MM.1S (cell line): Measurements from ENCODE around the gene AATK.
A peak's percentile ranks its signal among the peaks of the same experiment; 100 is the strongest.

Experiments used
- DNase-seq: peaks from one replicate; pipeline ENCODE4 v3.0.0-alpha.2; 2015
- H2AFZ ChIP-seq: fragments of 300-600 bp; sonication (generic); 2 replicates; pipeline ENCODE4 v1.6.0; 2016; ENCODE audit warnings: antibody characterized with exemption, low read length
- H3F3A ChIP-seq: fragments of 300-600 bp; sonication (generic); 2 replicates; pipeline ENCODE4 v1.6.1; 2016; ENCODE audit warnings: mild to moderate bottlenecking, antibody characterized with exemption, low read length, moderate library complexity, mixed read lengths; ENCODE audit not compliant: insufficient read depth
- H3K27ac ChIP-seq: fragments of 300-600 bp; sonication (generic); 2 replicates; pipeline ENCODE4 v1.5.1; 2016; ENCODE audit warnings: mild to moderate bottlenecking, low read length
- H3K27me3 ChIP-seq: fragments of 300-600 bp; sonication (generic); replicated peaks from 2 replicates; pipeline ENCODE4 v1.6.0; 2016; ENCODE audit warnings: low read length; ENCODE audit not compliant: insufficient read depth
- H3K36me3 ChIP-seq: fragments of 300-600 bp; sonication (generic); replicated peaks from 2 replicates; pipeline ENCODE4 v1.6.1; 2016; ENCODE audit warnings: mild to moderate bottlenecking, low read length, mixed read lengths; ENCODE audit not compliant: insufficient read depth
- H3K4me1 ChIP-seq: fragments of 300-600 bp; sonication (generic); 2 replicates; pipeline ENCODE4 v1.6.1; 2016; ENCODE audit warnings: low read length, mixed read lengths
- H3K4me2 ChIP-seq: fragments of 300-600 bp; sonication (generic); 2 replicates; pipeline ENCODE4 v1.6.0; 2016; ENCODE audit warnings: low read depth, low read length
- H3K4me3 ChIP-seq: fragments of 300-600 bp; sonication (generic); 2 replicates; pipeline ENCODE4 v1.5.1; 2016; ENCODE audit warnings: low read length, mixed read lengths
- H3K79me2 ChIP-seq: fragments of 300-600 bp; sonication (generic); 2 replicates; pipeline ENCODE4 v1.6.1; 2016; ENCODE audit warnings: mixed run types, low read length, mixed read lengths
- H3K9ac ChIP-seq: fragments of 300-600 bp; sonication (generic); 2 replicates; pipeline ENCODE4 v1.6.1; 2016; ENCODE audit warnings: low read length, mixed read lengths
- H3K9me2 ChIP-seq: fragments of 300-600 bp; sonication (generic); replicated peaks from 2 replicates; pipeline ENCODE4 v1.6.1; 2016; ENCODE audit warnings: mild to moderate bottlenecking, low read length, mixed read lengths; ENCODE audit not compliant: insufficient read depth
- H3K9me3 ChIP-seq: fragments of 300-600 bp; sonication (generic); replicated peaks from 2 replicates; pipeline ENCODE4 v1.6.1; 2016; ENCODE audit warnings: mild to moderate bottlenecking, low read length, mixed read lengths; ENCODE audit not compliant: insufficient read depth
- H4K20me1 ChIP-seq: fragments of 300-600 bp; sonication (generic); 2 replicates; pipeline ENCODE4 v1.6.1; 2016; ENCODE audit warnings: mild to moderate bottlenecking, low read length, moderate library complexity, mixed read lengths; ENCODE audit not compliant: insufficient read depth
- EZH2 ChIP-seq: fragments of 300-600 bp; sonication (generic); optimal IDR thresholded peaks from 2 replicates; pipeline ENCODE3; 2017; ENCODE audit warnings: low read depth, mild to moderate bottlenecking, antibody characterized with exemption, low read length, mixed read lengths
- EZH2phosphoT487 ChIP-seq: fragments of 300-600 bp; sonication (generic); IDR thresholded peaks from 2 replicates; pipeline ENCODE4 v1.6.1; 2018; ENCODE audit warnings: antibody characterized with exemption, low read length
- TF ChIP-seq, protein P1 (sequence below): fragments of 300-600 bp; sonication (generic); IDR thresholded peaks from 2 replicates; pipeline ENCODE4 v1.5.1; 2016; ENCODE audit warnings: antibody characterized with exemption, low read length, mixed read lengths

The AATK gene

DNA sequence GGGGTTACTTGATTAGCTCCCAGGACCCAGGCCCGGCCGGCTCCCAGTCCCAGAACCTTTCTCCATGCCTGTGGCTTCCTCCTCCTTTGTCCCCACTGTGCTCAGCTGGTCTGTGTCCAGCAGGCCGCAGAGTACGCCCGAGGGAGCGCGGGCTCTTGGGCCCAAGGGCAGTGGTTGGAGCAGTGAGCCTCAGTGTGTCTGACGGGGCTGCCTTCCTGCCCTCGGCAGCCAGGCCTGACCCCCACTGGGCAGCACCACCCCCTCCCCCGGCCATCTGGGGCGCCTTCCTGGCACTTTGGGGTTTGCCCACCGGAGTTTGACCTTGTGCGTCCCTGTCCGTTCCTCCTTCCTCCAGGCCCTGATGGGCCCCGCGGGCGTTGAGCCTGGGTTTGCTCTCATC is 63.2 kb downstream of the AATK start:
- TF ChIP-seq EZH2 = no peak
- Histone ChIP-seq H3K4me2 (no peak overlapping the region), H3K9me3 (no peaks in the 10 kb centered on the region), H3K4me3 (no peak overlapping the region), H3K27me3 (peaks cover 84% of the 10 kb centered on the region), H3K27ac (no peak overlapping the region), H2AFZ (no peak overlapping the region), H3K4me1 (no peaks in the 10 kb centered on the region), H3K79me2 (no peaks in the 10 kb centered on the region), H3K9ac (no peak overlapping the region), H4K20me1 (no peaks in the 10 kb centered on the region), H3K36me3 (no peaks in the 10 kb centered on the region), H3F3A (no peaks in the 10 kb centered on the region), H3K9me2 (no peaks in the 10 kb centered on the region)
- no peak for DNase-seq

DNA sequence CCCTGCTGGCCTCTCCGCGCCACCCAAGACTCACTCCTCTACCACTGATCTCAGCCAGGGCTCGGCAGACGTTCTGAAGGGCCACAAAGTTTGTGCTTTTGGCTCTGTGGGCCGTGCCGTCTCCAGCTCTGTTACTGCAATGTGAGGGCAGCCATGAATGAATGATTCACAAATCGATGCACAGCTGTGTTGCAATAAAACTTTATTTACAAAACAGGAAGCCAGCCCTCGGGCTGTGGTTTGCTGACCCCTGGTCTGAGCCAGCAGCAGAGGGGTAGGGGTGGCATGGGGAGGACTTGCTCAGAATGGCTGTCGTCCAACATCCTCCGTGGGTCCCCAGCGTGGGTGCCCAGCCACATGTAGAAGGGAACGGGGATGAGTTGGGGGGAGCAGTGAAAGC is 63.7 kb downstream of the AATK start:
- Histone ChIP-seq H2AFZ (no peak overlapping the region), H3K4me1 (no peaks in the 10 kb centered on the region), H3K79me2 (no peaks in the 10 kb centered on the region), H3F3A (no peaks in the 10 kb centered on the region), H3K9me3 (no peaks in the 10 kb centered on the region), H3K9ac (no peak overlapping the region), H3K9me2 (no peaks in the 10 kb centered on the region), H3K36me3 (no peaks in the 10 kb centered on the region), H3K27me3 (peaks cover 84% of the 10 kb centered on the region), H3K27ac (no peak overlapping the region), H3K4me2 (no peak overlapping the region), H4K20me1 (no peaks in the 10 kb centered on the region), H3K4me3 (no peak overlapping the region)
- TF ChIP-seq, protein P1, sequence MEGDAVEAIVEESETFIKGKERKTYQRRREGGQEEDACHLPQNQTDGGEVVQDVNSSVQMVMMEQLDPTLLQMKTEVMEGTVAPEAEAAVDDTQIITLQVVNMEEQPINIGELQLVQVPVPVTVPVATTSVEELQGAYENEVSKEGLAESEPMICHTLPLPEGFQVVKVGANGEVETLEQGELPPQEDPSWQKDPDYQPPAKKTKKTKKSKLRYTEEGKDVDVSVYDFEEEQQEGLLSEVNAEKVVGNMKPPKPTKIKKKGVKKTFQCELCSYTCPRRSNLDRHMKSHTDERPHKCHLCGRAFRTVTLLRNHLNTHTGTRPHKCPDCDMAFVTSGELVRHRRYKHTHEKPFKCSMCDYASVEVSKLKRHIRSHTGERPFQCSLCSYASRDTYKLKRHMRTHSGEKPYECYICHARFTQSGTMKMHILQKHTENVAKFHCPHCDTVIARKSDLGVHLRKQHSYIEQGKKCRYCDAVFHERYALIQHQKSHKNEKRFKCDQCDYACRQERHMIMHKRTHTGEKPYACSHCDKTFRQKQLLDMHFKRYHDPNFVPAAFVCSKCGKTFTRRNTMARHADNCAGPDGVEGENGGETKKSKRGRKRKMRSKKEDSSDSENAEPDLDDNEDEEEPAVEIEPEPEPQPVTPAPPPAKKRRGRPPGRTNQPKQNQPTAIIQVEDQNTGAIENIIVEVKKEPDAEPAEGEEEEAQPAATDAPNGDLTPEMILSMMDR = no peak
- TF ChIP-seq EZH2 (no peak), EZH2phosphoT487 (no peak)
- DNase-seq = no peak

DNA sequence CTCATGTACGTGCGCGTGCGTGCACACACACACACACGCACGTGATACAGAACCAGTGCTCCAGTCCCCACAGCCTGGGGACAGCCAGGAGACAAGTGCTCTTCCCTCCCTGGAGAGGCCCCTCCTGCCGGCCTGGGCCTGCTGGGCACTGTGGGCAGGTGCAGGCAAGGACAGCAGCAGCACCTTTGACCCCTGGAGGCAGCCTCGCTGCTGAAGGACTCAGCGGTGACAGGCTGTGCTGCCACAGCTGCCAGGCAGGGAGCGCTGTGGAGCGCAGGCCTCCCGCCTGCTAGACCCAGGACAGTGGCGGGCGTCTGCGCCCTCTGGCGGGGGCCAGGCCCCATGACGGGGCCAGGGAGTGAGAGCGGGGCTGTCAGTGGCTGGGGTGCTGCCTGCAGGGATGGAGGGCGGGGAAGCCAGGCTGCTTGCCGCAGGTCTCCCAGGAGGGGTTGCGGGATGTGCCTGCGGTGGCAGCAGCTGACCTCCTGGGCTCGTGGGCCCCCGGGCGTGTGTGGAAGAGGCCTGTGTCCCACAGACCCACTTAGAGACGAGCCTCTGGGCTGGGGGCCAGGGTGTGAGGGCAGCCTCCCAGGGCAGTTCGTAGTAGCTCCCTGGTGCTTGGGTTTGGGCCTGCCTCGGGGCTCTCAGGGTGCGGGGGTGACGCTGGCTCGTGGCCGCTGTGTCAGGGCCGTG is 64.3 kb downstream of the AATK start:
- Histone ChIP-seq H4K20me1 (no peaks in the 10 kb centered on the region), H3K9ac (no peak overlapping the region), H3K79me2 (no peaks in the 10 kb centered on the region), H3K9me2 (no peaks in the 10 kb centered on the region), H2AFZ (no peak overlapping the region; the same call in 1 of the 2 replicates), H3K27ac (no peak overlapping the region), H3K9me3 (no peaks in the 10 kb centered on the region), H3F3A (no peaks in the 10 kb centered on the region), H3K4me3 (no peak overlapping the region), H3K4me2 (no peak overlapping the region), H3K4me1 (no peaks in the 10 kb centered on the region), H3K27me3 (peaks cover 84% of the 10 kb centered on the region), H3K36me3 (no peaks in the 10 kb centered on the region)
- no peak for TF ChIP-seq EZH2phosphoT487
- TF ChIP-seq EZH2 = no peak
- TF ChIP-seq, protein P1 = peak; percentile 100
- DNase-seq = peak; percentile 74

DNA sequence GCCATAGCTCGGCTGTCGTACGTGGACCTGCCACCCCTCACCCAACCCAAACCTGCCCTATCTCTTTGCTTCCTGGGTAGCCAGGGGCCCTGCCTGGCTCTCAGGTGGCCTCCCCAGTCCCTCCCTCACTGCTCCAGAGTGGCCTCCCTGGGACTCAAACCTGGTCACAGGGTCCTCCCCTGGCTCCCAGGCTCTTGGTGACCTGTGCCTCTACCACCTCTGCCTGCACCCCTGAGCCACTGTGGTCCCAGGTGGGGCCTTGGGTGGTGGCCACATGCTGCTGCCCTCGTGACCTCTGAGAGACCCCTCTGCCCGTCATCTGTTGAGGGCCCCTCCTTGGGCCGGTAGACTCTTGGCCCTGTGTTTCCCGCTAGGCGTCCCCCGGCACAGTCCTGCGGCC is 65.4 kb downstream of the AATK start:
- H3K4me1 ChIP-seq = no peaks in the 10 kb centered on the region
- no peaks in the 10 kb centered on the region for H3K9me2 ChIP-seq
- peaks cover 84% of the 10 kb centered on the region for H3K27me3 ChIP-seq
- H3K9me3 ChIP-seq = no peaks in the 10 kb centered on the region
- no peaks in the 10 kb centered on the region for H4K20me1 ChIP-seq
- no peaks in the 10 kb centered on the region for H3F3A ChIP-seq
- H3K9ac ChIP-seq = no peak overlapping the region
- DNase-seq = no peak
- TF ChIP-seq EZH2 (no peak), EZH2phosphoT487 (no peak)
- TF ChIP-seq, protein P1 = no peak
- H2AFZ ChIP-seq = no peak overlapping the region
- H3K27ac ChIP-seq = no peak overlapping the region
- H3K4me2 ChIP-seq = no peak overlapping the region
- no peaks in the 10 kb centered on the region for H3K79me2 ChIP-seq
- H3K36me3 ChIP-seq = no peaks in the 10 kb centered on the region
- H3K4me3 ChIP-seq = no peak overlapping the region
